ENCODE measurements around the gene NPEPL1. TPM values are rescaled to one million over a fixed set of nuclear protein-coding genes. Genes with fewer than 3 reads are reported as not detected.
A peak's percentile ranks its signal among the peaks of the same experiment; 100 is the strongest.
"Not testable (repeated sequence)": the region's sequence is repeated elsewhere in the genome, so short reads cannot be mapped to it uniquely, and the experiment has no call there.

The NPEPL1 gene
- total RNA-seq, 1 experiment from 2014 or later, result 44.7 TPM

- Histone ChIP-seq H3K36me3 (no peaks in the 10 kb centered on the region), H3K27me3 (peaks cover 5% of the 10 kb centered on the region), H3K4me3 (no peak overlapping the region), H3K9me3 (no peaks in the 10 kb centered on the region)
- DNase-seq, result no peak
Measured at GRCh38 chr20:58721951-58722778, 29.6 kb downstream of the NPEPL1 start.

DNA sequence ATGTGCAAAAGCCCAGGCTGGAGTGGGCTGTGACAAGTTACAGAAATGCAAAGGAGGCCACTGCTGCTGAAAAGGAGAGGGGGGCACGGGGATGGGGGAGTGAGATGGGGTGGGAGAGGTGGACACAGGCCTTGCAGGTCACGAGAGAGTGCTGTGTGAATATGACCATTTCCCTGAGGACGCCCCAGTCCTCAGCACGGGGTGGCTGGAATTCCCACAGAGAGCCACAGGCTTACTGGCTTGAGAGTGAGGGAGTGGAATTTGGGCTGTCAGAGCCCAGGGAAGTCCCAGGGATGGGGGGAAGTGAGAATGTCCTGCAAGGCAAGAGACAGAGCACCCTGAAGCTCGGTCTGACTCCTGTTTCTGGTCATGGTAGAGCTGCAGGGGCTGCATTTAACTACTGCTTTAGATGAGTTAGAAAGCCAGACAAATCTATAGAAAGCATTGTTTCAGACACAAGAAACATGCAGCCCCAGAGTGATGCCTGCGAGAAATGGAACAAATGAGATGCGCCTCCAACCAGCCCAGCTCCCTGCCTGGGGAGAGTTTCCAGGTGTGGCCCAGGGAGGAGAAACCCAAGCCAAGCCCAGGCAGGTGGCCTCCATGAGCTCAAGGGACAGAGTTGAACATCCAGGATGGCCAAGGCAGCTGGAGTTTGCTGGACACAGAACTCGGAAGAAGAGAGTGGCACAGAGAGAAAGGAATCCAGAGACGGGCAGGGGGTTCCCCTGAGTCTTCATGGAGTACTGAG, 30.5 kb downstream of the NPEPL1 start:
- no peak for DNase-seq
- Histone ChIP-seq H3K27me3 (peaks cover 5% of the 10 kb centered on the region), H3K4me3 (no peak overlapping the region), H3K9me3 (no peaks in the 10 kb centered on the region), H3K36me3 (no peaks in the 10 kb centered on the region)

DNA sequence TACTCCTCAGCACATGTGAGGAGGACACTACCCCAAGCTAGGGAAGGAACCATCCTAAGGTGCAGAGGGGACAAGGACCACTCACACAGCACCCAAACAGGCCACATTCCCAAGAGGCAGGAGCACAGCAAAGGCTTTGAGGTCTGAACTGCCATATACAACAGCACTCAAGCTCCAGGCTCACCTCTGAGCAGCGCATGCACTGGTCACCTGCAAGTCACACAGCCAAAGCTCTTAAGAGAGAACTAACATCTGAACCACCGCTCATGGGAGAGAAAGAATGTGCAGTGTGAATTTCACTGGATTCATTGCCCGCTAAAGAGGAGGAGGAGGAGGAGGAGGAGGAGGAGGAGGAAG, 31.0 kb downstream of the NPEPL1 start:
- H3K9me3 ChIP-seq, result no peaks in the 10 kb centered on the region
- DNase-seq, result no peak
- H3K4me3 ChIP-seq, result no peak overlapping the region
- H3K36me3 ChIP-seq, result no peaks in the 10 kb centered on the region
- peaks cover 5% of the 10 kb centered on the region for H3K27me3 ChIP-seq

- DNase-seq, H3K36me3 ChIP-seq, H3K27me3 ChIP-seq, H3K9me3 ChIP-seq, H3K4me3 ChIP-seq: not testable (repeated sequence)
Measured at GRCh38 chr20:58726156-58726555, 33.6 kb downstream of the NPEPL1 start.

- DNase-seq, result no peak
- H3K9me3 ChIP-seq, result 0 out of 2 replicates have a peak, but pooled peaks cover 2% of the 10 kb centered on the region
- H3K4me3 ChIP-seq, result no peak overlapping the region
- peaks cover 10% of the 10 kb centered on the region for H3K27me3 ChIP-seq
- H3K36me3 ChIP-seq, result no peaks in the 10 kb centered on the region
Measured at GRCh38 chr20:58731192-58731591, 38.6 kb downstream of the NPEPL1 start.

- Histone ChIP-seq H3K4me3 (no peak overlapping the region), H3K9me3 (peaks cover 4% of the 10 kb centered on the region; the same call in 1 of the 2 replicates), H3K27me3 (peaks cover 13% of the 10 kb centered on the region), H3K36me3 (no peaks in the 10 kb centered on the region)
- no peak for DNase-seq
Measured at GRCh38 chr20:58737198-58737597, 44.6 kb downstream of the NPEPL1 start.

GRCh38 chr20:58740356-58741308, 48.0 kb downstream of the NPEPL1 start:
- Histone ChIP-seq H3K36me3 (no peaks in the 10 kb centered on the region), H3K9me3 (peaks cover 4% of the 10 kb centered on the region; the same call in 1 of the 2 replicates), H3K4me3 (no peak overlapping the region), H3K27me3 (peaks cover 3% of the 10 kb centered on the region)
- DNase-seq, result no peak

DNA sequence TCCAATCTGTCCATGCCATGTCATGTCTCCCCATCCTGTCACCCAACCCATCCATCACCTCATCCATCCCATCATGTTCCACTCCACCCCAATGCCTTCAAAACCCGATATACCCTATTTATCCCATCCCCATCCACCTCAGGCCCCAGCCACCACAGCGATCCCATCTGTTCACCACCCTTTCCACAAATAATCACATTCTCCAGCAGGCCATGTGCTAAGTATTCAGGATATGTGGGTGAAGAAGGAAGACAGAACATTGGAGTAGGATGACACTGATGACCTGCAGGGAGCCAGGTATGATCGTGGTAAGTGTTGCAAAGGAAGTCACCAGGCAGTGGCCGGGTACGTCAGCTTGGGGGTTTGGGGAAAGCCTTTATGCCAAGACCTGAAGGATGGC, 48.8 kb downstream of the NPEPL1 start:
- no peaks in the 10 kb centered on the region for H3K36me3 ChIP-seq
- no peak for DNase-seq
- H3K27me3 ChIP-seq, result peaks cover 10% of the 10 kb centered on the region
- no peak overlapping the region for H3K4me3 ChIP-seq
- H3K9me3 ChIP-seq, result peaks cover 4% of the 10 kb centered on the region; the same call in 1 of the 2 replicates

DNA sequence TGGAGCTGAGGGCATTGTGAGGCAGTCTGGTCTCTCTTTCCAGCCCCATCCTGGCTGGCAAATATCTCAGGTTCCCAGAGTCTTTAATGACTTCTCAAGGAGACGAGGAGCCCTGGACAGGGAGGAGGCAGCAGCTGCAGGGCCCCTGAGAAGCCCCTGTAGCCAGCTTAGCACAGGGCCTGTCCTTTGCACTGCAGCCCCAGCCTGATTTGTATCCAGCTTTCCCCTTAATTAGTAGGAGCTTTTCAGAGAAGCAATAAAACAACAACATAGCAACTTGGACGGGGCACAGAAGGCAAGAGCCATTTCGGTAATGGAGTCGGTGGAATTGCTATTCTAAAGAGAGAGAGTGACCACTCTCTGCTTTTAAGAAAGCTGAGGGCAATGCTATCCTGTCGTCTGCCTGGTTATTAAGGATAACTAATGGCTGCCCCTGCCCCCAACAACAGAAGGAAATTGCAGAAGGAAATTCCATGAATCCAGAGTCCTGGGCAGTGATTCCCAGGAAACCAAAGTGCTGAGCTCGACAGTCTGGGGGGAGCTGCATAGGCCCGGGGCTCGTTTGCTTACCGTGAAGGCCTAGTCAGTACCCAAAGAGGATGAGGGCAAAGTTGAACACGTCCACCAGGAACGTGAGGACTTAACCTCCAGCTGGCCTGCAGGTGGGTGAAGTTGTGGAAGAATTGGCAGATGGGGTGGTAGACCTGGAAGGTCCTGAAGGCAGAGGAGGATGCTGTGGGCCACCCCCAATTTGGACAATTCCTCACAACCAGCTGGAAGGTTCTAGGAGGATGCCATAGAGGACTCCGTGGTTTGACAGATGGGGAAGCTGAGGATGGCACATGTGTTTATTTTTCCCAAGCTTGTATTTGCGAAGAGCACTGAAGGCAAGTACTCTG, 50.3 kb downstream of the NPEPL1 start:
- peaks cover 7% of the 10 kb centered on the region for H3K27me3 ChIP-seq
- no peak for DNase-seq
- peaks cover 4% of the 10 kb centered on the region; the same call in 1 of the 2 replicates for H3K9me3 ChIP-seq
- no peaks in the 10 kb centered on the region for H3K36me3 ChIP-seq
- H3K4me3 ChIP-seq, result no peak overlapping the region

- no peaks in the 10 kb centered on the region for H3K36me3 ChIP-seq
- no peaks in the 10 kb centered on the region for H3K9me3 ChIP-seq
- DNase-seq, result no peak
- H3K27me3 ChIP-seq, result peaks cover 7% of the 10 kb centered on the region
- H3K4me3 ChIP-seq, result no peak overlapping the region
Measured at GRCh38 chr20:58743929-58744534, 51.4 kb downstream of the NPEPL1 start.

DNA sequence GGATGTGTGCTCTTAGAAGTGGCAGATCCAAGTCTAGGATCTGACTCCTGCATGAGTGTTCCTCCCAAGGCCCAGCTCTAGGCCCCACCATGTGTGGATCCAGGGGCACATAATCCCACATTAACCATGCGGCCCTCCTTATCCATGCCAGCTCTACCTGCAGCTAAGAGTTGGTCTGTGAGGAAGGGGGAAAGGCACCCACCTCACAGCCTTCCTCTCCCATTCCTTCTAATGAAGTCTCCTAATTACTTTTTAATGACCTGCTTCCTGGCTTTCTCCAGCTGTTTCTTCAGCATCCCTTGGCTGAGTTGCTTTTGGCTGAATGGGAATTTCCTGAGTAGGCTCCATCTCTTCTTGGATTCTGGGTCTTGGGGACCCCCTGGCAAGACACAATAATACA, 52.2 kb downstream of the NPEPL1 start:
- no peak for DNase-seq
- Histone ChIP-seq H3K4me3 (no peak overlapping the region), H3K36me3 (no peaks in the 10 kb centered on the region), H3K9me3 (no peaks in the 10 kb centered on the region), H3K27me3 (peaks cover 7% of the 10 kb centered on the region)

DNA sequence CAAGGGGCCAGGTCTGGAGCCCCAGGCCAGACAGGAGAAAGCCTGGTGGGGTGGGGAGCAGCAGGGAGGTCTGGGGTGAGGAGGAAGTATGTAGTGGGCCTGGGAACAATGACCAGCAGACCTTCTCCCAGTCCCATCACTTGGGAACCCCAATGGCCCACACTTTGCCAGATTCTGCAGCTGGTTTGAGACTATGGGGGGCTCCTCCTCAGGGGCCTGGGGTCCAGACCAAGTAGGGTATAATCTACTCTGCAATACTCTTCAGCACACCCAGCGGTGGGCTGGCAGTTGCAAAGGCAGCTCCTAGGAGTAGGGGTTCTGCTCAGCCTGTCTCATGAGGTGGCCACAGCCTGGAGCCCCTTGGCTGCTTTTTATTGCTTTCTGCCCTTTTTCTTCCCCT, 52.8 kb downstream of the NPEPL1 start:
- Histone ChIP-seq H3K27me3 (peaks cover 7% of the 10 kb centered on the region), H3K9me3 (no peaks in the 10 kb centered on the region), H3K4me3 (no peak overlapping the region), H3K36me3 (no peaks in the 10 kb centered on the region)
- DNase-seq, result no peak

GRCh38 chr20:58746620-58747019, 54.0 kb downstream of the NPEPL1 start:
- Histone ChIP-seq H3K4me3 (no peak overlapping the region), H3K36me3 (no peaks in the 10 kb centered on the region), H3K27me3 (peaks cover 7% of the 10 kb centered on the region), H3K9me3 (no peaks in the 10 kb centered on the region)
- DNase-seq, result peak; percentile 9

DNA sequence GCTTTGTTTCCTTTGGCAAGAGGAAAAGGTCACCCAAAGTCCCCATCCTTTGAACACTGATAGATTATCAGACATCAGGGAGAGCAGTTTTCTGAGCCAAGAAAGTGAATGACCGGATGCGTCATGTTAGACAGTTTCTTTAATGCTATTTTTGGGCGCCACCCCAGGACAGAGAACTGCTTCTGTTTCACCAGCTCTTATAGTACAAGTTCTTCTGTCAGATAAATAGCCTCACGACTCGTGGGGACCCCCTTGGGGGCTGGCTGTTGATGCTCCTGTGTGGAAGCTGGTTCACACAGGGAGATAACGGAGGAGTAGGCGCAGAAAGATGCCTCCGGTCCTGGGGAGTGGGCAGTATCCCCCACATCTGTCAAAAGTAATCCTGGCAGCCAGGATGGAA, 54.6 kb downstream of the NPEPL1 start:
- Histone ChIP-seq H3K4me3 (no peak overlapping the region), H3K27me3 (peaks cover 7% of the 10 kb centered on the region), H3K36me3 (no peaks in the 10 kb centered on the region), H3K9me3 (no peaks in the 10 kb centered on the region)
- no peak for DNase-seq

DNA sequence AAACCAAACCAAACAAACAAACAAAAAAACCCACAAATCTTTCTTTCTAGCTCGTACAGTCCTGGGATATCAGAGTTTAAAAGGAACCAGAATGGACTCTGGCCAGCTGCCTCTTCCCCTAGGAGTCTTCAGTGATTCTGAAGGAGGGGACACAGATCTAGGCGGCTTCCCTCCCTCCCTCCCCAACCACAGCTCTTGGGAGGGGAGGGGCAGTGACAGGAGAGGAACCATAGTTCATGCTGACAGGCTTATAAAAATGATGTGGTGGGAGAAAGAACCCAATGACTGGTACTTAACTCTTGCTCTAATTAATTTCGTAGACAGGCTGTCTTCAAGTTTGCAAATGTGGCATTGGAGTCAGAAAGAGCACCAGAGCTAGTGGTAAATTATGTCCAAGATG, 56.0 kb downstream of the NPEPL1 start:
- Histone ChIP-seq H3K4me3 (no peak overlapping the region), H3K27me3 (peaks cover 7% of the 10 kb centered on the region), H3K9me3 (no peaks in the 10 kb centered on the region), H3K36me3 (no peaks in the 10 kb centered on the region)
- DNase-seq, result no peak
